ENCODE results near the gene SLC39A3.

Gene SLC39A3

GRCh38 chr19:2740314-2740656 lies 468 bp upstream of the SLC39A3 start:
- TF ChIP-seq ZFX (IDR thresholded peaks at IDR 0.05; ENCODE audit: borderline replicate concordance): no peak
- TF ChIP-seq, protein P1, sequence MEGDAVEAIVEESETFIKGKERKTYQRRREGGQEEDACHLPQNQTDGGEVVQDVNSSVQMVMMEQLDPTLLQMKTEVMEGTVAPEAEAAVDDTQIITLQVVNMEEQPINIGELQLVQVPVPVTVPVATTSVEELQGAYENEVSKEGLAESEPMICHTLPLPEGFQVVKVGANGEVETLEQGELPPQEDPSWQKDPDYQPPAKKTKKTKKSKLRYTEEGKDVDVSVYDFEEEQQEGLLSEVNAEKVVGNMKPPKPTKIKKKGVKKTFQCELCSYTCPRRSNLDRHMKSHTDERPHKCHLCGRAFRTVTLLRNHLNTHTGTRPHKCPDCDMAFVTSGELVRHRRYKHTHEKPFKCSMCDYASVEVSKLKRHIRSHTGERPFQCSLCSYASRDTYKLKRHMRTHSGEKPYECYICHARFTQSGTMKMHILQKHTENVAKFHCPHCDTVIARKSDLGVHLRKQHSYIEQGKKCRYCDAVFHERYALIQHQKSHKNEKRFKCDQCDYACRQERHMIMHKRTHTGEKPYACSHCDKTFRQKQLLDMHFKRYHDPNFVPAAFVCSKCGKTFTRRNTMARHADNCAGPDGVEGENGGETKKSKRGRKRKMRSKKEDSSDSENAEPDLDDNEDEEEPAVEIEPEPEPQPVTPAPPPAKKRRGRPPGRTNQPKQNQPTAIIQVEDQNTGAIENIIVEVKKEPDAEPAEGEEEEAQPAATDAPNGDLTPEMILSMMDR (IDR thresholded peaks at IDR 0.05): no peak
- peak overlapping the region; percentile 42 for H3K27ac ChIP-seq

GRCh38 chr19:2736550-2737190 lies 3.1 kb downstream of the SLC39A3 start:
- H3K27ac ChIP-seq: no peak overlapping the region
- TF ChIP-seq, protein P1 (IDR thresholded peaks at IDR 0.05): no peak
- no peak for TF ChIP-seq ZFX (IDR thresholded peaks at IDR 0.05; ENCODE audit: borderline replicate concordance)

DNA sequence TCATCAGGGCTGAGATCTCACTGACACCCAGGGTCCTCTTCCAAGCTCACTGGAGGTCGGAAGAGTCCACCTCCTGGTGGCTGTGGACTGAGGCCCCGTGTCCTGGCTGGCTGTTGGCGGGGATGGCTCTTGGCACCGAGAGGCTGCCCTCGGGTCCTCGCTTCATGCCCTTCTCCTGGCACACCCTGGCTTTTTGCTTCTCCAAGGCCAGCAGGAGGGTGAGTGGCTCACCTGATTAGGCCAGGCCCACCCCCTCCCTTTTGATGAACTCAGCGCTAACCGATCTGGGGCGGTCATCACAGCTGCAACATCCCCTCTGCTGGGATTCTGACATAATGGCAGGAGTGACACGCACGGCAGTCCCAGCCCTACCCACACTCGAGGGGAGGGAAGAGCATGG lies 4.4 kb downstream of the SLC39A3 start:
- no peak overlapping the region for H3K27ac ChIP-seq
- TF ChIP-seq, protein P1 (IDR thresholded peaks at IDR 0.05): no peak
- no peak for TF ChIP-seq ZFX (IDR thresholded peaks at IDR 0.05; ENCODE audit: borderline replicate concordance)

GRCh38 chr19:2734589-2735288 lies 5.1 kb downstream of the SLC39A3 start:
- no peak overlapping the region for H3K27ac ChIP-seq
- TF ChIP-seq ZFX (IDR thresholded peaks at IDR 0.05; ENCODE audit: borderline replicate concordance): no peak
- TF ChIP-seq, protein P1 (IDR thresholded peaks at IDR 0.05): no peak

DNA sequence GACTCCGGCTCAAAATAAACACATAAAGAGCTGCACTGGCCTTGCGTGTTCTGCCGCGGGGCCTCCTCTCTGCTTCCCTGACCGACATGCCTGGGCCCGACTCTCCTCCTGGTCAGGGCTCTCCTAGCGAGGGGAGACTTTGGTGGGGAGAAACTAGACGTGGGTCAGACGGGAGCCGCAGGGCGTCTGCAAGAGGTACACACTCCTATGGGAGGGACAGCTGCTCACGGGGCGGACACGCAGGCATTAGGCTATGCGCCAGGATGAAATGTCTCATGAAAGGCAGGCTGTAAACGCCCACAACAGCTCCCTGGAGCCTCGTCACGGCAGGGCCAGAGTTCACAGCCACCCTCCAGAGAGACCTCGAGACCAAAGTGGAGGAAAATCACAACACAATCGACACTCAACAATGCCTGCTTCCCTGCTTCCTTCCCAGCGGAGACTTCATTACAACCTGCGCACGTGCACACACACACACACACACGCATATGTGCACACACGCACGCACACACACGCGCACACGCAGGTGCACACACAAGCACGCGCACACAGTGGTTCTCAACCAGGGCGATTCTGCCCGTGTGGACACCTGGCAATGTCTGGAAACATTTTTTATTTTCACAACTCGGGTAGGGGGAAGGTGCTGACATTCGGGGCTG lies 5.8 kb downstream of the SLC39A3 start:
- H3K27ac ChIP-seq: no peak overlapping the region
- TF ChIP-seq, protein P1 (IDR thresholded peaks at IDR 0.05): no peak
- TF ChIP-seq ZFX (IDR thresholded peaks at IDR 0.05; ENCODE audit: borderline replicate concordance): no peak

GRCh38 chr19:2732883-2733282 lies 6.9 kb downstream of the SLC39A3 start:
- no peak overlapping the region for H3K27ac ChIP-seq
- TF ChIP-seq, protein P1 (IDR thresholded peaks at IDR 0.05): no peak
- no peak for TF ChIP-seq ZFX (IDR thresholded peaks at IDR 0.05; ENCODE audit: borderline replicate concordance)
